KMS-11 (cell line): ENCODE results near the gene ANGPTL8.

ENCODE experiments used
- H2AFZ ChIP-seq: fragments of 200-600 bp; sonication (generic); 2 replicates; pipeline ENCODE4 v1.6.1; 2016; ENCODE audit warnings: antibody characterized with exemption, mixed run types, low read depth
- H3K27ac ChIP-seq: fragments of 200-600 bp; sonication (generic); 2 replicates; pipeline ENCODE4 v1.6.1; 2016; ENCODE audit warnings: mild to moderate bottlenecking, mixed run types
- H3K27me3 ChIP-seq: fragments of 200-600 bp; sonication (generic); 2 replicates; pipeline ENCODE4 v1.6.1; 2017; ENCODE audit warnings: mild to moderate bottlenecking, low read depth, mixed run types, moderate library complexity; ENCODE audit not compliant: insufficient read depth
- H3K36me3 ChIP-seq: fragments of 200-600 bp; sonication (generic); 2 replicates; pipeline ENCODE4 v1.6.1; 2017; ENCODE audit warnings: mild to moderate bottlenecking, mixed run types; ENCODE audit not compliant: insufficient read depth
- H3K4me1 ChIP-seq: fragments of 200-600 bp; sonication (generic); 2 replicates; pipeline ENCODE4 v1.6.1; 2016; ENCODE audit warnings: mild to moderate bottlenecking, low read depth, mixed run types; ENCODE audit not compliant: poor library complexity, severe bottlenecking
- H3K4me2 ChIP-seq: fragments of 200-600 bp; sonication (generic); 2 replicates; pipeline ENCODE4 v1.7.0; 2016; ENCODE audit warnings: mild to moderate bottlenecking, mixed run types
- H3K4me3 ChIP-seq: fragments of 200-600 bp; sonication (generic); IDR thresholded peaks from 2 replicates; pipeline ENCODE4 v1.6.1; 2017; ENCODE audit warnings: low read depth, low read length, mixed read lengths; ENCODE audit not compliant: insufficient read depth
- H3K79me2 ChIP-seq: fragments of 200-600 bp; sonication (generic); 2 replicates; pipeline ENCODE4 v1.6.1; 2016; ENCODE audit warnings: low read depth, mixed run types; ENCODE audit not compliant: insufficient read depth
- H3K9ac ChIP-seq: fragments of 200-600 bp; sonication (generic); 2 replicates; pipeline ENCODE4 v1.6.1; 2016; ENCODE audit warnings: mild to moderate bottlenecking, mixed run types
- H4K20me1 ChIP-seq: fragments of 200-600 bp; sonication (generic); 2 replicates; pipeline ENCODE4 v1.6.1; 2016; ENCODE audit warnings: mild to moderate bottlenecking, mixed run types; ENCODE audit not compliant: insufficient read depth
- CTCF ChIP-seq: fragments of 200-600 bp; sonication (generic); conservative IDR thresholded peaks from 2 replicates; pipeline ENCODE4 v1.6.1; 2017; ENCODE audit warnings: low read depth, mild to moderate bottlenecking, antibody characterized with exemption, low read length, moderate library complexity, mixed read lengths

Gene ANGPTL8

GRCh38 chr19:11265177-11265784 lies 25.9 kb downstream of the ANGPTL8 start:
- no peak for TF ChIP-seq CTCF
- no peaks in the 10 kb centered on the region for H3K4me1 ChIP-seq
- no peak overlapping the region for H3K9ac ChIP-seq
- H3K36me3 ChIP-seq: no peaks in the 10 kb centered on the region
- H3K27ac ChIP-seq: no peak overlapping the region
- no peaks in the 10 kb centered on the region for H3K79me2 ChIP-seq
- no peak overlapping the region for H3K4me3 ChIP-seq
- no peak overlapping the region for H3K4me2 ChIP-seq
- H4K20me1 ChIP-seq: no peaks in the 10 kb centered on the region
- no peak overlapping the region for H2AFZ ChIP-seq
- peaks cover 70% of the 10 kb centered on the region for H3K27me3 ChIP-seq

- no peaks in the 10 kb centered on the region for H3K36me3 ChIP-seq
- TF ChIP-seq CTCF: no peak
- peaks cover 66% of the 10 kb centered on the region for H3K27me3 ChIP-seq
- no peak overlapping the region for H3K4me3 ChIP-seq
- H3K79me2 ChIP-seq: no peaks in the 10 kb centered on the region
- no peak overlapping the region for H3K9ac ChIP-seq
- H2AFZ ChIP-seq: no peak overlapping the region
- no peaks in the 10 kb centered on the region for H4K20me1 ChIP-seq
- H3K4me1 ChIP-seq: no peaks in the 10 kb centered on the region
- no peak overlapping the region for H3K4me2 ChIP-seq
- H3K27ac ChIP-seq: no peak overlapping the region
Observed at GRCh38 chr19:11265785-11266236, 26.4 kb downstream of the ANGPTL8 start.

GRCh38 chr19:11267316-11268085 lies 28.1 kb downstream of the ANGPTL8 start:
- Histone ChIP-seq H3K9ac (no peak overlapping the region), H3K27ac (no peak overlapping the region), H3K4me1 (no peaks in the 10 kb centered on the region), H4K20me1 (no peaks in the 10 kb centered on the region), H3K27me3 (peaks cover 64% of the 10 kb centered on the region), H3K36me3 (no peaks in the 10 kb centered on the region), H3K4me2 (no peak overlapping the region), H2AFZ (no peak overlapping the region), H3K4me3 (no peak overlapping the region), H3K79me2 (no peaks in the 10 kb centered on the region)
- no peak for TF ChIP-seq CTCF

GRCh38 chr19:11268783-11269267 lies 29.4 kb downstream of the ANGPTL8 start:
- no peak for TF ChIP-seq CTCF
- Histone ChIP-seq H2AFZ (no peak overlapping the region), H3K4me2 (no peak overlapping the region), H3K36me3 (no peaks in the 10 kb centered on the region), H3K79me2 (no peaks in the 10 kb centered on the region), H3K27ac (no peak overlapping the region), H4K20me1 (no peaks in the 10 kb centered on the region), H3K9ac (no peak overlapping the region), H3K4me1 (no peaks in the 10 kb centered on the region), H3K4me3 (no peak overlapping the region), H3K27me3 (peaks cover 66% of the 10 kb centered on the region)
